IMR-90 (cell line): ENCODE results near the gene CCM2. TPM values are rescaled to one million over a fixed set of nuclear protein-coding genes. Genes with fewer than 3 reads are reported as not detected.

Experiments used
- ATAC-seq: fragments of 200-7000 bp; cut with Tn5 transposase; 2 replicates; pipeline ENCODE4 v1.9.1; 2020; ENCODE audit warnings: low read depth, mild to moderate bottlenecking, moderate library complexity
- BruUV-seq: library from RNA; stranded (reverse); fragments of 400-500 nt; replicated peaks from 2 replicates; lab custom pipeline; 2021; lab: Mats Ljungman, UMichigan
- CTCF ChIA-PET: fragments of 300-600 bp; formaldehyde crosslinking; extraction: SDS; loops from one replicate; lab custom pipeline; 2021; ENCODE audit warnings: antibody characterized with exemption; lab: Yijun Ruan, JAX
- POLR2A ChIA-PET: fragments of 300-600 bp; sonication (Branson Sonifier 250); formaldehyde crosslinking; loops from one replicate; lab custom pipeline; 2022; ENCODE audit warnings: antibody characterized with exemption; ENCODE audit not compliant: unreplicated experiment; lab: Charles Lee
- DNase-seq: peaks from one replicate; pipeline ENCODE4 v3.0.0; 2013
- H2AFZ ChIP-seq: replicated peaks from 2 replicates; pipeline ENCODE3; 2013; ENCODE audit warnings: low read length, mild to moderate bottlenecking; ENCODE audit not compliant: poor library complexity
- H2AK5ac ChIP-seq: 2 replicates; pipeline ENCODE4 v1.6.1; 2013; ENCODE audit warnings: low read depth, low read length, inconsistent platforms
- H2AK9ac ChIP-seq: replicated peaks from 2 replicates; pipeline ENCODE3; 2013; ENCODE audit warnings: mild to moderate bottlenecking, low read depth, low read length, moderate library complexity; ENCODE audit not compliant: poor library complexity
- H2BK120ac ChIP-seq: 2 replicates; pipeline ENCODE4 v1.6.1; 2013; ENCODE audit warnings: low read depth, low read length, inconsistent platforms
- H2BK15ac ChIP-seq: 3 replicates; pipeline ENCODE4 v1.6.1; 2013; ENCODE audit warnings: low read depth, low read length, inconsistent platforms
- H2BK20ac ChIP-seq: 2 replicates; pipeline ENCODE4 v1.6.1; 2013; ENCODE audit warnings: low read depth, mild to moderate bottlenecking, inconsistent platforms, low read length, moderate library complexity
- H2BK5ac ChIP-seq: 2 replicates; pipeline ENCODE4 v1.6.1; 2013; ENCODE audit warnings: mild to moderate bottlenecking, low read depth, low read length, inconsistent platforms; ENCODE audit not compliant: poor library complexity, severe bottlenecking
- H3K14ac ChIP-seq: replicated peaks from 2 replicates; pipeline ENCODE4 v1.6.1; 2013; ENCODE audit warnings: low read depth, low read length, inconsistent platforms
- H3K18ac ChIP-seq: 2 replicates; pipeline ENCODE4 v1.6.1; 2013; ENCODE audit warnings: low read depth, low read length, control low read depth
- H3K23ac ChIP-seq: 2 replicates; pipeline ENCODE4 v1.6.1; 2013; ENCODE audit warnings: low read depth, low read length, inconsistent platforms
- H3K27ac ChIP-seq: 2 replicates; pipeline ENCODE4 v1.5.1; 2013; ENCODE audit warnings: mild to moderate bottlenecking, control low read depth, low read length; ENCODE audit not compliant: insufficient read depth
- H3K27me3 ChIP-seq: 2 replicates; pipeline ENCODE4 v1.6.1; 2013; ENCODE audit warnings: low read length; ENCODE audit not compliant: control insufficient read depth, insufficient read depth
- H3K36me3 ChIP-seq: 2 replicates; pipeline ENCODE4 v1.6.1; 2013; ENCODE audit warnings: low read length, mixed read lengths; ENCODE audit not compliant: control insufficient read depth, insufficient read depth
- H3K4ac ChIP-seq: 2 replicates; pipeline ENCODE4 v1.6.1; 2013; ENCODE audit warnings: low read depth, low read length, inconsistent platforms
- H3K4me1 ChIP-seq: 2 replicates; pipeline ENCODE4 v1.6.1; 2013; ENCODE audit warnings: low read length, mixed read lengths; ENCODE audit not compliant: control insufficient read depth, insufficient read depth
- H3K4me2 ChIP-seq: 2 replicates; pipeline ENCODE4 v1.6.1; 2013; ENCODE audit warnings: low read depth, mild to moderate bottlenecking, control low read depth, low read length, moderate library complexity
- H3K4me3 ChIP-seq: 2 replicates; pipeline ENCODE4 v1.5.1; 2013; ENCODE audit warnings: low read depth, mild to moderate bottlenecking, control low read depth, low read length, moderate library complexity; ENCODE audit not compliant: insufficient read depth
- H3K56ac ChIP-seq: 2 replicates; pipeline ENCODE4 v1.6.1; 2013; ENCODE audit warnings: low read length, inconsistent platforms; ENCODE audit not compliant: insufficient read depth; ENCODE audit errors: extremely low read depth
- H3K79me1 ChIP-seq, 2 experiments: 2 replicates each; pipeline ENCODE4 v1.6.1; 2013; ENCODE audit warnings: low read length in 2 of 2, inconsistent platforms in 1 of 2, low read depth in 1 of 2
- H3K9ac ChIP-seq: 2 replicates; pipeline ENCODE4 v1.6.1; 2013; ENCODE audit warnings: low read depth, low read length, control low read depth
- H3K9me1 ChIP-seq: 2 replicates; pipeline ENCODE4 v1.6.1; 2013; ENCODE audit warnings: low read length, inconsistent platforms; ENCODE audit not compliant: insufficient read depth
- H3K9me3 ChIP-seq: 2 replicates; pipeline ENCODE4 v1.6.1; 2013; ENCODE audit warnings: low read length; ENCODE audit not compliant: control insufficient read depth, insufficient read depth
- H4K20me1 ChIP-seq: 2 replicates; pipeline ENCODE4 v1.6.1; 2013; ENCODE audit warnings: low read length, inconsistent platforms; ENCODE audit not compliant: insufficient read depth
- H4K5ac ChIP-seq: 2 replicates; pipeline ENCODE4 v1.6.1; 2013; ENCODE audit warnings: mild to moderate bottlenecking, low read depth, low read length, control low read depth
- H4K8ac ChIP-seq, 2 experiments: 2 replicates each; pipeline ENCODE4 v1.6.1; 2013; ENCODE audit warnings: low read depth in 2 of 2, low read length in 2 of 2, control low read depth in 1 of 2, inconsistent platforms in 1 of 2
- H4K91ac ChIP-seq: 2 replicates; pipeline ENCODE4 v1.6.1; 2013; ENCODE audit warnings: low read depth, low read length, inconsistent platforms; ENCODE audit not compliant: insufficient read depth
- BHLHE40 ChIP-seq: fragments of 150-350 bp; IDR thresholded peaks from 2 replicates; pipeline ENCODE4 v1.6.1; 2016; ENCODE audit warnings: mild to moderate bottlenecking, low read depth, low read length
- CEBPB ChIP-seq: IDR thresholded peaks from 2 replicates; pipeline ENCODE4 v1.6.1; 2012; ENCODE audit warnings: low read depth, low read length, improper control_type of control experiment
- CHD1 ChIP-seq: IDR thresholded peaks from 2 replicates; pipeline ENCODE4 v1.6.1; 2012; ENCODE audit warnings: low read depth, low read length, improper control_type of control experiment
- CTCF ChIP-seq: conservative IDR thresholded peaks from 2 replicates; pipeline ENCODE4 v1.5.1; 2012; ENCODE audit warnings: mild to moderate bottlenecking, low read depth, low read length, improper control_type of control experiment
- ELK1 ChIP-seq: fragments of 150-350 bp; IDR thresholded peaks from 2 replicates; pipeline ENCODE4 v1.6.1; 2016; ENCODE audit warnings: low read depth, mild to moderate bottlenecking, low read length, moderate library complexity, borderline replicate concordance
- FOS ChIP-seq: fragments of 150-350 bp; IDR thresholded peaks from 2 replicates; pipeline ENCODE4 v1.6.1; 2016; ENCODE audit warnings: low read depth, low read length
- MAFK ChIP-seq: IDR thresholded peaks from 2 replicates; pipeline ENCODE4 v1.6.1; 2012; ENCODE audit warnings: low read depth, low read length, improper control_type of control experiment
- MAZ ChIP-seq: IDR thresholded peaks from 2 replicates; pipeline ENCODE4 v1.6.1; 2012; ENCODE audit warnings: low read depth, mild to moderate bottlenecking, low read length, improper control_type of control experiment, moderate library complexity, borderline replicate concordance
- MXI1 ChIP-seq: IDR thresholded peaks from 2 replicates; pipeline ENCODE4 v1.6.1; 2012; ENCODE audit warnings: low read depth, mild to moderate bottlenecking, low read length, moderate library complexity, borderline replicate concordance
- NFE2L2 ChIP-seq: fragments of 150-350 bp; IDR thresholded peaks from 2 replicates; pipeline ENCODE4 v1.6.1; 2016; ENCODE audit warnings: low read depth, mild to moderate bottlenecking, low read length
- POLR2A ChIP-seq: IDR thresholded peaks from 2 replicates; pipeline ENCODE4 v1.6.1; 2012; ENCODE audit warnings: mild to moderate bottlenecking, low read depth, low read length
- RAD21 ChIP-seq: IDR thresholded peaks from 2 replicates; pipeline ENCODE4 v1.6.1; 2012; ENCODE audit warnings: low read length, improper control_type of control experiment
- RCOR1 ChIP-seq: IDR thresholded peaks from 2 replicates; pipeline ENCODE4 v1.6.1; 2012; ENCODE audit warnings: mild to moderate bottlenecking, low read length, improper control_type of control experiment; ENCODE audit not compliant: insufficient replicate concordance
- RFX5 ChIP-seq: IDR thresholded peaks from 2 replicates; pipeline ENCODE4 v1.8.0; 2012; ENCODE audit warnings: low read depth, mild to moderate bottlenecking, low read length, moderate library complexity
- SMC3 ChIP-seq: fragments of 150-350 bp; IDR thresholded peaks from 2 replicates; pipeline ENCODE4 v1.6.1; 2016; ENCODE audit warnings: low read depth, mild to moderate bottlenecking, antibody characterized with exemption, low read length, moderate library complexity
- USF2 ChIP-seq: fragments of 150-350 bp; IDR thresholded peaks from 2 replicates; pipeline ENCODE4 v1.6.1; 2017; ENCODE audit warnings: mild to moderate bottlenecking, antibody characterized with exemption, low read length, low read depth
- WGBS, 2 experiments: methylation state at CpG; one replicate each; pipeline versions ENCODE4 v1.1.5 to v1.1.7; 2013; ENCODE audit warnings: missing lambda C conversion rate in 2 of 2; ENCODE audit not compliant: insufficient read length in 1 of 2; ENCODE audit errors: extremely low coverage in 2 of 2; 5-methylcytosine and 5-hydroxymethylcytosine counted together
- dilution Hi-C: fragments of 300-500 bp; cut with HindIII; formaldehyde crosslinking; loops from one replicate; pipeline ENCODE4 v1.14.3; 2018; ENCODE audit warnings: low sequenced_read_pairs; ENCODE audit not compliant: unreplicated experiment
- in situ Hi-C: fragments of 300-500 bp; cut with MboI; formaldehyde crosslinking; loops from 3 replicates; pipeline ENCODE4 v1.14.3; 2019; ENCODE audit warnings: low sequenced_read_pairs, inconsistent platforms, mixed read lengths
- intact Hi-C: fragments of 100-400 bp; cut with micrococcal nuclease; formaldehyde crosslinking; loops from 2 replicates; pipeline ENCODE4 v1.10.0; 2022
- polyA plus RNA-seq, 3 experiments: library from polyadenylated mRNA; depleted of rRNA; stranded (reverse); fragments of >200 nt; gene quantifications; 2 replicates each; pipeline ENCODE4 v1.2.3, GENCODE V29; 2012; ENCODE audit warnings: low replicate concordance in 1 of 3
- total RNA-seq: library from RNA; depleted of rRNA; stranded (reverse); fragments of >200 nt; gene quantifications from 2 replicates; pipeline ENCODE4 v1.2.3, GENCODE V29; 2012

CCM2 gene
- total and polyA plus RNA-seq, 2 of the 4 experiments (the other 2 are of a cell fraction), result 65.2 to 78.5 TPM

- intact Hi-C loops, result no loop called here
- no peak overlapping the region for H3K4me3 ChIP-seq
- CTCF ChIA-PET, result interaction anchor here (1.5 kb wide), 1 partner anchor 26 kb away, joined by 4 read pairs; no protein-coding TSS in a partner anchor
Observed at GRCh38 chr7:45001826-45002225, 1.8 kb downstream of the CCM2 start.

More at GRCh38 chr7:45001826-45002225, 1.8 kb downstream of the CCM2 start:
- no peak overlapping the region for H3K27ac ChIP-seq
- no peaks in the 10 kb centered on the region for H3K27me3 ChIP-seq
- H2AK5ac ChIP-seq, result no peak overlapping the region
- no peak overlapping the region for H2BK120ac ChIP-seq
- 0 out of 2 replicates have a peak overlapping the region, but pooled peaks have one; percentile 2 for H3K4me2 ChIP-seq
- TF ChIP-seq MAFK (no peak), BHLHE40 (no peak), MAZ (no peak), RCOR1 (no peak), SMC3 (no peak), RAD21 (no peak), USF2 (no peak), ELK1 (no peak), POLR2A (no peak), MXI1 (no peak), CEBPB (no peak), NFE2L2 (no peak), CHD1 (no peak), RFX5 (no peak), CTCF (no peak), FOS (no peak)
- H3K14ac ChIP-seq, result no peak overlapping the region
- H2AFZ ChIP-seq, result no peak overlapping the region
- in situ Hi-C loops, result no loop called here
- POLR2A ChIA-PET, result no interaction called here
- 50% methylated on average over 1 of the region's 2 CpGs; no CpG with 5 or more reads in 1 of the 2 experiments for WGBS, 2 experiments
- peaks cover 5% of the 10 kb centered on the region for H3K4me1 ChIP-seq
- no peak overlapping the region for H4K8ac ChIP-seq
- no peak overlapping the region for H2BK15ac ChIP-seq
- H3K36me3 ChIP-seq, result peaks cover 2% of the 10 kb centered on the region; the same call in 1 of the 2 replicates
- peaks cover 36% of the 10 kb centered on the region for H4K20me1 ChIP-seq
- H2AK9ac ChIP-seq, result no peak overlapping the region
- no peak overlapping the region for H2BK5ac ChIP-seq
- no TSS peak for BruUV-seq
- H3K23ac ChIP-seq, result peak overlapping the region; percentile 87; the same call in 1 of the 2 replicates
- H3K9me3 ChIP-seq, result no peaks in the 10 kb centered on the region
- H3K79me1 ChIP-seq, result peaks cover 23 to 68% of the 10 kb centered on the region in 2 experiments; a peak in 3 of 4 replicates
- no peak overlapping the region for H4K91ac ChIP-seq
- DNase-seq (no peak), ATAC-seq (no peak)
- H3K9ac ChIP-seq, result no peak overlapping the region
- dilution Hi-C loops, result no loop called here
- H3K56ac ChIP-seq, result no peak overlapping the region
- H4K5ac ChIP-seq, result no peak overlapping the region
- peaks cover 16% of the 10 kb centered on the region for H3K9me1 ChIP-seq
- no peak overlapping the region for H3K4ac ChIP-seq
- no peak overlapping the region for H2BK20ac ChIP-seq
- H3K18ac ChIP-seq, result no peak overlapping the region
